ENCODE results near the gene MCEMP1. TPM values are rescaled to one million over a fixed set of nuclear protein-coding genes. Genes with fewer than 3 reads are reported as not detected.

MCEMP1 gene
- total RNA-seq, 1 donor from 2014 or later = not detected

GRCh38 chr19:7704280-7705060 is 27.6 kb downstream of the MCEMP1 start:
- DNase-seq = peak; percentile 17
- Mint-ChIP-seq H3K9me3 (no peaks in the 10 kb centered on the region), H3K36me3 (ENCODE audit: low read depth) (peaks cover 5% of the 10 kb centered on the region), H3K4me1 (peaks cover 97% of the 10 kb centered on the region), H3K4me3 (no peak overlapping the region), H3K27me3 (no peaks in the 10 kb centered on the region), H3K27ac (peak overlapping the region; percentile 97)
- ATAC-seq (ENCODE audit: low read depth) = no peak
- no peak for TF ChIP-seq CTCF (IDR thresholded peaks at IDR 0.05)
- intact Hi-C loops (cut with micrococcal nuclease) = loop anchor here (1.0 to 2.0 kb wide), 3 partner anchors 10 to 39 kb away; no protein-coding TSS in a partner anchor
- CTCF ChIA-PET = interaction anchor here (1.3 to 2.8 kb wide), 2 partner anchors 10 to 24 kb away, joined by 3 to 8 read pairs; partner anchors contain the start of gene TRAPPC5
- POLR2A ChIA-PET = interaction anchor here (1.1 to 2.7 kb wide), 10 partner anchors 10 to 47 kb away, joined by 3 to 40 read pairs (median 6); partner anchors contain the start of genes CD209 and TRAPPC5

- H3K27me3 Mint-ChIP-seq = no peaks in the 10 kb centered on the region
- H3K4me3 Mint-ChIP-seq = peak overlapping the region; percentile 78
- ChIA-PET CTCF (interaction anchor here (1.0 to 2.8 kb wide), 4 partner anchors 11 to 95 kb away, joined by 3 to 10 read pairs (median 6); partner anchors contain the start of gene TRAPPC5), POLR2A (interaction anchor here (0.7 to 2.7 kb wide), 18 partner anchors 9 to 490 kb away, joined by 3 to 40 read pairs (median 4); partner anchors contain the start of genes CD209 and TRAPPC5)
- peaks cover 96% of the 10 kb centered on the region for H3K4me1 Mint-ChIP-seq
- ATAC-seq (ENCODE audit: low read depth) (peak; percentile 38), DNase-seq (peak; percentile 78)
- no peaks in the 10 kb centered on the region for H3K36me3 Mint-ChIP-seq (ENCODE audit: low read depth)
- intact Hi-C loops (cut with micrococcal nuclease) = loop anchor here (1.0 to 2.0 kb wide), 3 partner anchors 9 to 38 kb away; no protein-coding TSS in a partner anchor
- peak overlapping the region; percentile 97 for H3K27ac Mint-ChIP-seq
- no peaks in the 10 kb centered on the region for H3K9me3 Mint-ChIP-seq
- no peak for TF ChIP-seq CTCF (IDR thresholded peaks at IDR 0.05)
These were observed 28.7 kb downstream of the MCEMP1 start for GRCh38 chr19:7705387-7706187.

- POLR2A ChIA-PET = interaction anchor here (0.5 to 2.7 kb wide), 18 partner anchors 8 to 489 kb away, joined by 3 to 40 read pairs (median 4); partner anchors contain the start of genes CD209, CLEC4G and TRAPPC5
- Mint-ChIP-seq H3K27ac (peak overlapping the region; percentile 97), H3K4me3 (peak overlapping the region; percentile 78), H3K27me3 (no peaks in the 10 kb centered on the region), H3K9me3 (no peaks in the 10 kb centered on the region), H3K4me1 (peaks cover 94% of the 10 kb centered on the region), H3K36me3 (ENCODE audit: low read depth) (no peaks in the 10 kb centered on the region)
- peak; percentile 18 for DNase-seq
- no peak for ATAC-seq (ENCODE audit: low read depth)
- CTCF ChIA-PET = interaction anchor here (1.0 to 2.0 kb wide), 3 partner anchors 12 to 94 kb away, joined by 3 to 10 read pairs (median 3); partner anchors contain the start of gene TRAPPC5
- TF ChIP-seq CTCF (IDR thresholded peaks at IDR 0.05) = no peak
- intact Hi-C loops (cut with micrococcal nuclease) = no loop called here
These were observed 29.5 kb downstream of the MCEMP1 start for GRCh38 chr19:7706188-7706954.

- H3K9me3 Mint-ChIP-seq = no peaks in the 10 kb centered on the region
- intact Hi-C loops (cut with micrococcal nuclease) = no loop called here
- H3K36me3 Mint-ChIP-seq (ENCODE audit: low read depth) = no peaks in the 10 kb centered on the region
- ChIA-PET POLR2A (interaction anchor here (0.5 to 2.7 kb wide), 6 partner anchors 12 to 36 kb away, joined by 3 to 40 read pairs (median 17); partner anchors contain the start of genes CLEC4G and TRAPPC5), CTCF (interaction anchor here (2.0 kb wide), 1 partner anchor 26 kb away, joined by 10 read pairs; the partner anchor contains the start of gene TRAPPC5)
- no peaks in the 10 kb centered on the region for H3K27me3 Mint-ChIP-seq
- DNase-seq (peak; percentile 18), ATAC-seq (ENCODE audit: low read depth) (no peak)
- H3K27ac Mint-ChIP-seq = peak overlapping the region; percentile 97
- peak overlapping the region; percentile 78 for H3K4me3 Mint-ChIP-seq
- peaks cover 89% of the 10 kb centered on the region for H3K4me1 Mint-ChIP-seq
- TF ChIP-seq CTCF (IDR thresholded peaks at IDR 0.05) = no peak
These were observed 30.1 kb downstream of the MCEMP1 start for GRCh38 chr19:7706955-7707456.
